GM18517 (cell line): ENCODE results near the gene HOTAIR.

Experiments
- ATAC-seq: cut with Tn5 transposase; IDR thresholded peaks from one replicate; pipeline ENCODE4 v1.9.1; 2021; ENCODE audit warnings: mild to moderate bottlenecking, moderate library complexity; ENCODE audit not compliant: unreplicated experiment

HOTAIR gene

DNA sequence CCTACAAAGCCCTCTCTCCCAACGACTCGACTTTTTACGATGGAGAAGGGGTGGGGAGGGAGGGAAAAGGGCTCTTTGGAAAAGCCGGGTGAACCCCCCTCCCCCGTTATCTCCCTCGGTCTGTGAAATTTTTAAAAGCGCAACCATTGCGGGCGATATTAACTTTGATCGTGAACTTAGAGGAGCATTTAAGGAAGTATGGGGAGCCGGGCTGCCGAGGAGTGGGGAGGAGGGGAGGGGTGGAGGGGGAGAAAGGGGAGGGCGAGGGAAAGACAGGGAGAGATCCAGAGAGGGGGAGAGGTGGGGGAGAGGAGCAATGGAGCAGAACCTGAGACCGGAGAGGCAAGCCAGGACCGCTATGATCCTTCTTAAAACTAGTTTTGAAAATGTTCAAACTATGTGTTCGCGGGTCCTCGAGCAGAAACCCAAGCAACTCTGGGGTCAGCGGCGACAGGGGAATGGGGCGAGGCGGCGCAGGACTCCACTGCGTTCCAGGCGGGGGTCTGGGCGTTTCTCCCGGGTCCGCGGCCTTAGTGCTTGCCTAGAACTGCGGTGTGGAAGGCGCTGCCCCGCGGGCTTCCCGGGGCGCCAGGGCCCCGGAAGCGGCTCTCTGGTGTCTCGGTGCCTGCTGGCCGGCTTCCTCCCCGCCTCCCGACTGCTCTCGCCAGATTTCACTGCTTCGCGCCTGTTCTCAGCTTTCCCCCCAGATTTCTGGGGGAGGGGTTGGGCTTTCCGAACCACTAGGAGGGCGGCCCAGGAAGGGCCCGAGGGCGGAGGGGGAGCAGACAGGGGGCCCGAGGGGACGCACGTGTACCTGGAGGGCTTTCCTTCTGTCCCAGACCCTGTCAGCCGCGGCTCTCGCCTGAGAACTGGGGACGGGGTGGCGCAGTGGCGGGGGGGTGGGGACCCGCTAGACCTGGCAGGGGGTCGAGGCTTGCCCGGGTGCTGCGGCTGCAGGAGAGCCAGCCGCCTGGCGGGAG is at the start of gene HOTAIR:
Gene HOTAIR (minus strand): TSS at position 871 of the 980 bp plus-strand sequence.
- no peak for ATAC-seq

DNA sequence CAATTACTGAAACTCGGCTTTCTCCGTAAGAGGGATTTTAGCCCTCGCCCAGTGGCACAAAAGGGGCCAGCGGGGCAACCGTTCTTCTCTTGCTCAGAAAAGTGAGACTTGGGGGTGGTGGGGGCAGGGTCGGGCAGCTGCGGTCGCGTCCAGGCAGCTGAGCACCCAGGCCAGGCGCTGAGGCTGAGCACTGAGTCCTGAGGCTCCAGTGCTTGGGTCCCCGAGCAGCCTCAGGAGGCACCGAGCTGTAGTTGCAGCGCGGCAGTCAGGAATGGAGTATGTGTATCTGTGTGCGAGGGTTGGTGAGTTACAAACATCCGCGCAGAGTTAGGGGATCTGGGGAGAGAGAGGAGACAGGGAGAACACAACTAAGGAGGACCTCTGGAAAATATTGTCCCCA is 49.4 kb upstream of the HOTAIR start:
- ATAC-seq: no peak

DNA sequence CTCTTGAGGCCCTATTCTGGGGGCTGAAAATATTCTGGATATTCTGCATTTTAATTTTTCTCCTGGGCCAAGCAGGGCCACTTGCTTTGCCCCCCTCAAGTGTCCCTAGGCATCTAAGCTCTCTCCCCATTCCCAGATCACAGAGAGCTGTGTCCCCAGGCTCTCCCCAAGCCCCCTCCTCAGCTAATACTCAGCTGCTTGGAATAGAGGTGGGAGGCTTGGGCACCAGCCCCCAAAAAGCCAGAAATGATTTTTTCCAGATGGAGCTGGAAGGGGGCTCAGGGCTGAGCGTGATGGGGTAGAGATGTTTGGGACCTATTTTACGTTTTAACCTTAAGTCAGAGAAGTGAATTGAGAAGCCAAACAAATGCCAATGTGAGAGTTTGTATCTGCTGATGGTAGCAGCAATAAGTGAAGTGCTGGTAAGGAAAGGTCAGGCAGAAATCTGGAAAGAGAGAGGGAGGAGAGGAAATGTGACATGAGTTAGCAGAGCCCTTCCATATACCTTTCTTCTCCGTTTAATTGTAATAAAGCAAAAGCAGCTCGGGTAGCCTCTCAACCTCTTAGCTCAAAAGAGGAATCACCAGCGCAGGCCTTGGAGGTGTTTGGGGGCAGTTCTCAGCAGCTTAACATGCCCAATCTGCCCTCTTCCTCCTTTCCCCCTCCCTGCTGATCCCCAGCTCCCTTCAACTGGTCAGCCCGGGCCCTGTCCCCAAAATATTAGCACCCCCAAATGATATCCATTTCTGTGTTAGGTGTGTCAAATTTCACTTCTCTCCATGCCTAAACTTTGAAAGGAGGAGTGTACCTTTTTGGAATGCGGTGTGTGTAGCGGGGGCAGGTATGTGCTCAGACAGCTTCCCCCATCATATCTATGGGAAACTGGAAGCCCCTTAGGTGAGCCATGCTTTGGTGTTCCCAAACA is 48.5 kb upstream of the HOTAIR start:
- no peak for ATAC-seq

DNA sequence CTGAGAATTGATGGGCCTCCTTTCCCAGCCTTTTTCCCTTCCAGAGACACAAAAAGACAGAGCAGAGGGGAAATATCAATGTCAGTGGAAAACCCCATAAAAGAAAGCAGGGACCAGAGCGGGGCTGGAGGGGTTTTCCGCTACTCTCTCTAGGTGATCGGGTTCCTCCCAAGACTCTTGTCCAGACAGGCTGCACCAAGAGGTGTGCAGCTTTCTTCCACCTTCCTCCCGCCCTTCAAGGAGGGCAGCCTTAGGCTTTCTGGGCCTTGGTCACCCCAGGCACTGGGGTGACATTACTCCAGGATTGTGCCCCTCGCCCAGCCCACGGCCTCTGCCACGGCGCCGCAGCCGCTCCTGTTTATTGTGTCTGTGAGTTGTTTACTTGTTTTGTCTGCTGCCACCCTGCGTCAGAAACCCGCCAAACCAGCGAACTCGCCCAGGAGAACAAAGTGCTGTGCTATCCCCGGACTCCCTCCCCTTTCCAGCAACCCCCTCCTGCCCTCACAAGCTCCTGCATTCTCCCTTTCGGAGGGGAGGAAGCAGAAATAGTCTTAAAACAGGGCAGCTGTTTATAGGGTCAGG is 46.8 kb upstream of the HOTAIR start:
- no peak for ATAC-seq

DNA sequence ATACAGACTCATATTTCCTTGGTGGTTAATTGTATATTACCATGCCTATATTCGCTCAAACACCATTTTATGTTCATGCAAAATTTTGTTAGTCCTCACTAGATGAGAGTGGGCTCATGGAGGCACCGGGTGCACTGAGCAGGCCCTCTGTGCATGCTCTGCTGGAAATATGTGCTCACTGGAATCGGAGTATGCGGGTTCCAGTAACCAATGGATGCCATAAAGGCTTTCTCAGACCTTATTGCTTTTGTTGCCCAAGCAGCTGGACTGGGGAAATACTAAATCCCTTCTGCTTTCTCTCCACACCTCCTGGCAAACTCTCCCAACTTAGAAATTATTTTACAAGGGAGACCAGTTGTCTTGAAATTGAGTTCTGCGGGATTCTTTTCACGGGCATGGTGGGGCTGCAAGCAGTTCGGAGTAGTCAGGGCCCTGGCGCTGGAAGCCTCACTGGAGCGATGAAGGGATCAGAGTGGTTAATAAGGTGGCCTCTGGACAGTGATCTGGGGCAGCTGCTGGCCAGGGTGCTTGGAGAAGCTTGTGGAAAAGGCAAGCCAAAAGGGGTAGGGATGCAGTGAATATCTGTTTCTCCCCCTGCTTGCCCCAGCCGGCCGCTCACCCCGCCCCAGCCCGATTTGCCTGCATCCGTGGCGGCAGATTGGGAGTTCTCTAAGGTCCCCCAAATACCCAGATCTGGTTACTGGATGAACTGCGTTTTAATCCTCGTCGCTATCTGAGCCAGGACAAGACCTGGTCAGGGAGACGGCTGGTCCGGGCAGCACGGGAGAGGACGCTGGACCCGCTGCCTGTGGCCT is 46.0 kb upstream of the HOTAIR start:
- no peak for ATAC-seq

DNA sequence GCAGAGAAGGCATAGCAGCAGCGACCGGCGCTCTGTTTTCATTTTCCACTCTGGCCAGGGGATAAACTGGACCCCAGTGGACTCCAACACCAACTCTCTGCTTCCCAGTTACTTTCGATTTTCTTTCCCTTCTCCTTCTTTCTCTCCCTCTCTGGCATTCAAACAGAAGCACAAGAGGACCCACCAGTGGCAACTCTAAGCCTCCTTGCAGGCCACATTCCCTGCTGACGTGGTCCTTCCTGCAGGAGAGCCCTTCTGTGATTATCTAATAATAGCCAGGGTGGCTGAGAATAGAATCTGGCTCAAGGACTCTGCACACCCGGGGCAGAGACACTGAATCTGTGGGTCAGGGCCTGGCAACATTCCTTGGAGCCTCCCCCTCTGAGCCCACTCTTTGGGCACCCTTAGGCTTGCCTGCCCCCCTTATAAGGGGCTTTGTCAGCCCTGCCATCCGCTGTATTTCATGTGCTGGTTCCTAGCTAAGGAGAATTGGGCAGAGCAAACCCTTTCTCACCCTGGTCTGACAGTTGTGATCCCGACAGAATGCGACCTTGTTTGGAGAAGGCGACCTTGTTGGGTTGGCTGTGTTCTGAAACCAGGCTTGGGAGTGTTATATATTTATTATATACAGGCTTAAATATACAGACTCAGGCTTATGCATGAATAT is 45.3 kb upstream of the HOTAIR start:
- no peak for ATAC-seq

DNA sequence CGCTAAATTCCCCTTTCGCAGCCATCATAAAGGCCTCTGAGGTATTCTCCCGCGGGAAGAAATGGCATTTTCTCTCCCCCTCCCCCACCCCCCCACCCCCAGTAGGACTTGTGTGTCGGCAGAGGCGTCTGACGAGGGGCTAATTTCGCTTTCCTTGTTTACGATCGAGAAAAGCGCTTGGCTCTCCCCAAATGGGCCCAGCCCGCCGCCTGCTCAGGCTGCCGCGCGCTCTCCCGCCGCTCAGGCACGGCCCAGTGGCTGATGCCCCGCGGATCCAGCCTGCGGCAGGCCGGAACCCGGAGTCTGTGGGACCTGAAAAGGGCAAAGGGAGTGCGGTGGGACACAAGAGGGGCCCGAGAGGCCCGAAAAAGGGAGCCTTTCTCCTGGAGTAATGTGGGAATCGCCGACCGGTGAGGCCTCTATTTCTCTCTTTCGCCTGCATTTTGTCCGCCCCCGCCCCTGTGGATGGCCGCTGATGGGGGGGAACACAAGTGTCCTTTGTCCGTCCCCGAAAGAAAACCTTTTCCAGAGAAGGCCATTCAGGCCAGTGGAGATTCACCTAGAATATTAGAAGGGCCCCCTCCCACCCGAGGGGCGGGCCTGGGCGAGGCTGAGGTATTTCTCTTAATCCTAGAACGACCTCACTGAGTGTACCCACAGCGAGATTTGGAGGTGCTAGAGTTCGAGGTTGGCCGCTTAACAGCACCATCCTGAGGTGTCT is 44.5 kb upstream of the HOTAIR start:
- no peak for ATAC-seq

DNA sequence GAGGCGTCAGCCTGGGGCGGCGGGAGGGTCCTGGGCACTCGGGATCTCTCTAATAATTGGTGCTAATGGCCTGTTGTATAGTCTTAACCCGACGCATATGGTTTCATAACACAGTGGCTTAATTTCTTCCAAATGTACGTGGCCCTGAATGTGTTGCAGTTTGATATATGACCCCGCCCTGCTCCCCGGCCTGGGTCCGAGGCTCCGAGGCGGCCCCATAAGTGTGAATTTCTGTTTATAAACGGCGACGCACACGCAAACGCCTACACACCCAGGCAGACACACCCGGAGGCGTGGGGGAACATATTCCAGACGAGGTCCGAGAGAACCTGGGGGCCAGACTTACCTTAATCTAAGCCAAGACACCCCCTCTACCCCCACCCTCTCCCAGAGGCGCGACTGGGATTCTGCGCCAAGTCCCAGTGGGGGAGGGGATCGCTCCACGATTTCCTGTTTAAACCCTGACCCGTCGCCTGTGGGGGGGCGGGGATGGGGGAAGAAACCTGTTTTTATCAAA is 43.8 kb upstream of the HOTAIR start:
- ATAC-seq: no peak

DNA sequence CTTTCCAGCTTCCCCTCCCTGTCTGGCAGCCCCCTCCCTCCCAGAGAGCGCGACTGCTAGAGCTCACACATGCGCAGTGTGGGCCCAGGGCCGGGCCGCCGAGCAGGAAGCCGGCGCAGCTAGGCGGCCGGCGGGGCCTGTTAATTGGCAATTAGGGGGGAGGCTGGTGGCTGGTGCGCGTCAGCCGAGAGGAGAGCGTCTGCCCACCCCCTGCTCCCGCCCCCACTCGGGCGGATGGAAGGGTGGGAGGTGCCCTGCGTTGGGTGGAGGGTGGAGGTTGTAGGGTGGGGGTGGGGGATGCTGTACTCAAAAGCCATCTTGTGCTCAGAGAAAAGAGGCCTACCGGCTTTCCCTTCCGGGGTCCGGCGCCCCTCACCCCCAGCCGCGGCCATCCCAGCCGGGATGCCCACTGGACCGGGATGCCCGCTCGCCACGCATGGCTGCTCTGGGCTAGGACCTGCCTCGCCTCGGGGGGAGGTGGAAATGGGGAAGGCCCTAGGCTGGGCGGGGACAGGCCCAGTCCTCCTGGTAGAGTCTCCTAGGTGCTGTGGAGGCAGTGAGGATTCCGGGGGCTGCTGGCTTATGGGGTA is 43.2 kb upstream of the HOTAIR start:
- ATAC-seq: peak; percentile 70

DNA sequence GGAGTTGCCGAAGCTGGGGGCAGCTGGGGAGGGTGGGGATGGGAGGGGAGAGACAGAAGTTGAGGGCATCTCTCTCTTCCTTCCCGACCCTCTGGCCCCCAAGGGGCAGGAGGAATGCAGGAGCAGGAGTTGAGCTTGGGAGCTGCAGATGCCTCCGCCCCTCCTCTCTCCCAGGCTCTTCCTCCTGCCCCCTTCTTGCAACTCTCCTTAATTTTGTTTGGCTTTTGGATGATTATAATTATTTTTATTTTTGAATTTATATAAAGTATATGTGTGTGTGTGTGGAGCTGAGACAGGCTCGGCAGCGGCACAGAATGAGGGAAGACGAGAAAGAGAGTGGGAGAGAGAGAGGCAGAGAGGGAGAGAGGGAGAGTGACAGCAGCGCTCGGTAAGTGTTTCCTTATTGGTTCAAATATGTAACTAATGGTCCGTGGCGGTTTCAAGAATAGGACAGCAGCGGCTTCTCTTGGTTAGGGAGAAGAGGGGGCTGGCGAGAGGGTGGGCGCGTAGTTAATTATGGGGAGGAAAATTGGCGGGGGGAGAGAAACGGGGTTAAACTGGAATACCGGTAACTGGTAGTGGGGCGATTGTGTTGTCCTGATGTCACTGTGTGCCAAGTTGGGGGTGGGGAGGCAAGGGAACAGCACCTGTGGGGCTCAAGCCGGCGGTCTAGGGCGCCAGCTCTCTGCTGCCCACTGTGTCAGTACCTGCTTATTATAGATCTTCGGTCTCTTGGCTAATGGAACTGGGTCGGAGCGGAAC is 42.5 kb upstream of the HOTAIR start:
- peak; percentile 29 for ATAC-seq

DNA sequence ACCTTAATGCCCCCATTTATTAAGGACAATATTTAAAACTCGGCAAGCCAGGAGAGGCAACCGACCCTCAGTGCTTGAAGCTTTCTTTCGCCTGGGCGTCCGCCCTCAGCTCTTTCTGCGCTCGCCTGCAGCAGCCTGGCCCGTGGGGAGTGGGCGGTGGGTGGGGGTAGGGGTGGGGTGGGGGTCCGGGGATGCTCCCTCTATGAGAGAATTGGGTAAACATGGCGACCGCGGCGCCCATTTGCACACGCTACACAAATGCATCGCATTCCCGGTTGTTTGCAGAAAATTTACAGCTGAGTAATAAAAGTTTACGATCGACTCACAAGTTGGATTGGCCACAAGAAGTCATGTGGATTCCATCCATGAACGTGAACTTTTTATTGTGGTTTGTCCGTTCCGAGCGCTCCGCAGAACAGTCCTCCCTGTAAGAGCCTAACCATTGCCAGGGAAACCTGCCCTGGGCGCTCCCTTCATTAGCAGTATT is 41.8 kb upstream of the HOTAIR start:
- ATAC-seq: no peak

DNA sequence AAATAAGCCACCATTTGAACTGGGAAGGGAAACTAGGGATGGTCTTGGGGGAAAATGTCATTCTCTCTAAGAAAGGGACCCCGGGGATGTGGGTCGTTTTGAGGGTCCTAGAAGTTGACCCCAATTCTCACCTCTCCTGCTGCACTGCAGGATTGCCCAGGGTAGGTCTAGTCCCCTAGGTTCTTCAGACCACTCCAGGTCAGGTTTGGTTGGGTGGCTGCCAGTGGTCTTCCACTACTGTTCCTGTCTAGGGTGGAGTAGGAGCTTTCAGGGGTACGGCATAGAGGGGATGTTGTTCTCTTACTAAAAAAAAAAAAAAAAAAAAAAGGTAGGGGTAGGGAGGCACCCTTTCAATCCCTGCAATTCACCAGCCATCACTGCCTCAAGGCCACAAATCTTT is 41.3 kb upstream of the HOTAIR start:
- ATAC-seq: no peak

DNA sequence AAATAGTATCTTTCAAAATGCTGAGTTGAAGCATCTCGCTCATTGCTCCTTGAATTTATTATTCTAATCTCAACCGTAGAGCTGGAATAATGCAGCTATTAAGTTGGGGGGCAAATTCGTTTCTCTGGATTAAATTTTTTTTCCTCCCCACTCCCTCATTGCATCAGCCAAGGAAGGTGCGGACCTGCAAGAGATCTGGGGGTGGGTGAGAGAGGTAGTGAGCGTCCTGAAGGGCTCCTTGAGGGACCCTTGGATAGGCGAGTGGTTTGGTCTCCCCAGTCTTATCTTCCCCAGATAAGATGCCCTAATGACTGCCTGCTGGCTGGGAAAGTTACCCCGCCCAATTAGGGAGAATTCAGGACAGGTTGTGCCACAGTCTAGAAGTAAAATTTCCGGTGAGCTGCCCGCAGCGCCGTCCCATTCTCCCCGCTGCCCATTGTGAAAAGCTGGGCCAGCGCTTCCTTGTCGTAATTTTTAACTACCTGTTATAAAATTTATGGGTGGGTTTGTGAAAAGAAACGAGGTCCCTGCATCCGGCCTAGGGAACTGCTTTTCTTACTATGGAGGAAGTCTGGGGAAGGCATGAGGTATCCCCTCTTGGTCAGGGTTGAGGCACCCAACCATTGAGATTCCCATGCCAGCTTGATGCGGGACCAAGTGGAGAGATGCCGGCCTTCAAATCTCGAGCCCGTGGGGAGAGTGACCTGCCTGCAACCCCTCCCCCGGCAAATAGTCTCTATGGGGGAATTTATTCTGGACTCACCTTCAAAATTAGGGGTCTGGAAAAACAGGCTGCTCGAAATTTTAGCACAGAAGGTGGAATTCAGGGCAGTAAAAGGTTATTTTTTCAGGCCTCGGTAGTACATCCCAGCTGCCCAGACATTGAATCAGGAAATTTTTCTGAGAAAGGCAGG is 40.5 kb upstream of the HOTAIR start:
- no peak for ATAC-seq

DNA sequence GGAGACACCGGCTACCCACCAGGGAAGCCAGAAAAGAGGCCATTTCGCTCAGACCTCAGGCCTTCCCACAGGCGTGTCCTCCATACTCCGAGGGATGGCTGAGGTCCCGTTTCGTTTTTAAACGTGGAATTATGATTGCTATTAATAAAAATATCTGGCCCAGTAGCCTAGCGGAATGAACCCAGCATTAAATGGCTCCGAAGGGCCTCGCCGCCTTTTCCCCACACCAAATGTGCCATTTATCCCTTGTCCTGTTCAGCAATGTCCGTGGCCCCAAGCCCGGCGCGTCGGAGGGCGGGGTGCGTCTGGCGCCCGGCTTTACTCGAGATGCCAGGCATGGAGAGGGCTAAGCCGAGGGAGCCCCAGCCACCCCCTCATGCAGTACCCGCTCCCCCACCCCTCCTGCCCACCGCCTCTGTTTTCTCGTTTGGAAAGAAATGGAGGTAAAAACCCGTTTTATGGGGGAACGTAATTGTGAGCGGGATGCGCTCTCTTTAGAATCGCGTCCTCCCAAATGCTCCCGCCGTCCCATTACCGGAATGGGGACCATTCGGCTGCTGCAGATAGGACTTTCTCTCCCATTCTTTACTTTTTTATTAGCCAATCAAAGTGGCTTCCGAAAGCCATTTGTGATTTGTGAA is 39.7 kb upstream of the HOTAIR start:
- no peak for ATAC-seq

DNA sequence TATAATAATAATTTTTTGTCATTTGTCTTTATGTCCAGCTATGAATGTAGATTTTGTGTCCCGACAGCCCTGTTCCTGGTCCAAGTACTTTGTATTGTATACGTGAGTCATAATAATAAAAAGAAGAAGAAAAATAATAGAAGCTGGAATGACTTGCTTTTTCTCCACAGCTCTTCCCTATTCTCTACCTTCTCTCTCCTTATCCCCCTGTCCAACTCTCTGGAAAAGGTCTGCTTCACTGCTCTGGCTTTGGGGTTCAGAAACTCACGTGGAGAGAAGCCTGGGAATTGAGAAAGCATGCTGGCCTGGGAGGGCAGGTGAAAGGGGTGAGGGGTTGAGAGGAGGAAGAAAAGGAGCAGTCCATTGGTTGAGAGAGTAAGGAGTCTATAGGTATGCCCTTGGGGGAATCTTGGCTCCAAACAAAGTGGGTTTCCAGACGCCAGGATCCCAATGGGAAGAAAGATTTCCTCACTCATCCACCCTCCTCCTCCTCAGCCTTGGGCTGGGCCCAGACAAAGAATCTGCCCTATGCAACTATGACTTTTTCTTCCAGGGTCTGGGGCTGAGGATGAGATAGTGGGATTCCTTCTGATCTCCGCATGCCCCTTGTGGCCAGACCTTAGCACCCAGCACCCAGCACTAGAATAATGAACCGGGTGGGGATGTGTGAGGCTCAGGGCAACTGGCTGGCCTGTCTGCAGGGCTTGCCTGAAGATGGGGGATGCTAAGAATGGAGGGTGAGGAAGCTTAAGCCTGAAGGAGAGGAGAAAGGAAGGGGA is 38.1 kb upstream of the HOTAIR start:
- no peak for ATAC-seq
